HEK293 (cell line): ENCODE results near the gene RTKN2.
A peak's percentile ranks its signal among the peaks of the same experiment; 100 is the strongest.

Experiments used
- CTCF ChIA-PET: fragments of 350-600 bp; formaldehyde crosslinking; extraction: SDS; loops from one replicate; lab custom pipeline; 2021; ENCODE audit warnings: antibody characterized with exemption; lab: Yijun Ruan, JAX
- POLR2A ChIA-PET: fragments of 300-600 bp; formaldehyde crosslinking; extraction: SDS; loops from one replicate; lab custom pipeline; 2020; ENCODE audit warnings: antibody characterized with exemption, inconsistent platforms; lab: Yijun Ruan, JAX
- H3K27ac ChIP-seq: fragments of 200-500 bp; sonication (Bioruptor generic); 2 replicates; pipeline ENCODE4 v1.5.1; 2014; ENCODE audit warnings: low read depth, low read length, control low read depth, inconsistent platforms; ENCODE audit errors: extremely low read depth
- H3K36me3 ChIP-seq, 2 experiments: fragments of 200-500 bp in 1 of 2; sonication (Bioruptor generic) in 1 of 2; 1 replicate in 1 of 2; 2 replicates in 1 of 2; pipeline ENCODE4 v1.5.1; 2014 to 2017; ENCODE audit warnings: inconsistent platforms in 2 of 2, low read length in 2 of 2; ENCODE audit not compliant: control insufficient read depth in 2 of 2, insufficient read depth in 1 of 2
- H3K4me1 ChIP-seq: fragments of 200-500 bp; sonication (Bioruptor generic); 2 replicates; pipeline ENCODE4 v1.5.1; 2014; ENCODE audit warnings: mild to moderate bottlenecking, low read length, inconsistent platforms; ENCODE audit not compliant: control insufficient read depth, insufficient read depth
- H3K4me3 ChIP-seq: 2 replicates; pipeline ENCODE4 v1.5.1; 2011; ENCODE audit warnings: low read depth, mild to moderate bottlenecking, control low read depth, low read length, moderate library complexity
- H3K9me3 ChIP-seq: fragments of 200-500 bp; sonication (Bioruptor generic); 2 replicates; pipeline ENCODE4 v1.5.1; 2014; ENCODE audit warnings: low read depth, low read length, inconsistent platforms; ENCODE audit not compliant: control insufficient read depth, insufficient read depth
- ATF2 ChIP-seq: fragments of 450-650 bp; formaldehyde crosslinking; IDR thresholded peaks from 2 replicates; pipeline ENCODE4 v1.5.1; 2016; ENCODE audit warnings: missing biosample characterization, missing genetic modification characterization, low read depth
- CTCF ChIP-seq: fragments of 450-650 bp; formaldehyde crosslinking; IDR thresholded peaks from 2 replicates; pipeline ENCODE4 v1.5.1; 2016; ENCODE audit warnings: missing biosample characterization, missing genetic modification characterization
- GFI1B ChIP-seq: fragments of 450-650 bp; formaldehyde crosslinking; IDR thresholded peaks from 2 replicates; pipeline ENCODE4 v1.5.1; 2016; ENCODE audit warnings: missing biosample characterization, missing genetic modification characterization
- GLI2 ChIP-seq: fragments of 450-650 bp; formaldehyde crosslinking; IDR thresholded peaks from 2 replicates; pipeline ENCODE4; 2017; ENCODE audit warnings: missing biosample characterization, missing genetic modification characterization, low read depth, borderline replicate concordance
- SP3 ChIP-seq: fragments of 450-650 bp; formaldehyde crosslinking; IDR thresholded peaks from 2 replicates; pipeline ENCODE4 v1.5.1; 2016; ENCODE audit warnings: missing biosample characterization, missing genetic modification characterization
- SP7 ChIP-seq: fragments of 450-650 bp; formaldehyde crosslinking; IDR thresholded peaks from 2 replicates; pipeline ENCODE4 v1.5.1; 2016; ENCODE audit warnings: missing biosample characterization, missing genetic modification characterization
- ZBTB20 ChIP-seq: fragments of 450-650 bp; formaldehyde crosslinking; IDR thresholded peaks from 2 replicates; pipeline ENCODE4 v1.5.1; 2016; ENCODE audit warnings: missing biosample characterization, missing genetic modification characterization
- ZNF133 ChIP-seq: fragments of 450-650 bp; formaldehyde crosslinking; IDR thresholded peaks from 2 replicates; pipeline ENCODE4 v1.5.1; 2016; ENCODE audit warnings: missing biosample characterization, missing genetic modification characterization
- ZNF16 ChIP-seq: fragments of 450-650 bp; formaldehyde crosslinking; IDR thresholded peaks from 2 replicates; pipeline ENCODE4 v1.5.1; 2016; ENCODE audit warnings: low read depth, missing biosample characterization, missing genetic modification characterization
- ZNF266 ChIP-seq: fragments of 450-650 bp; formaldehyde crosslinking; IDR thresholded peaks from 2 replicates; pipeline ENCODE4 v1.5.1; 2016; ENCODE audit warnings: missing biosample characterization, missing genetic modification characterization, low read depth
- ZNF335 ChIP-seq: fragments of 450-650 bp; formaldehyde crosslinking; conservative IDR thresholded peaks from 2 replicates; pipeline ENCODE4 v1.5.1; 2016; ENCODE audit warnings: missing biosample characterization, missing genetic modification characterization
- ZNF350 ChIP-seq: fragments of 450-650 bp; formaldehyde crosslinking; IDR thresholded peaks from 2 replicates; pipeline ENCODE4 v1.5.0; 2017; ENCODE audit warnings: missing biosample characterization, mild to moderate bottlenecking, missing genetic modification characterization
- ZNF548 ChIP-seq: fragments of 450-650 bp; formaldehyde crosslinking; IDR thresholded peaks from 2 replicates; pipeline ENCODE4 v1.5.1; 2016; ENCODE audit warnings: missing biosample characterization, missing genetic modification characterization
- ZNF571 ChIP-seq: fragments of 450-650 bp; formaldehyde crosslinking; IDR thresholded peaks from 2 replicates; pipeline ENCODE4 v1.5.0; 2017; ENCODE audit warnings: missing biosample characterization, missing genetic modification characterization
- ZNF658 ChIP-seq: fragments of 450-650 bp; formaldehyde crosslinking; IDR thresholded peaks from 2 replicates; pipeline ENCODE4; 2016; ENCODE audit warnings: missing biosample characterization, missing genetic modification characterization
- ZNF660 ChIP-seq: fragments of 450-650 bp; IDR thresholded peaks from 2 replicates; pipeline ENCODE4 v1.5.1; 2018; ENCODE audit warnings: missing biosample characterization, mild to moderate bottlenecking, missing genetic modification characterization
- ZNF776 ChIP-seq: fragments of 450-650 bp; formaldehyde crosslinking; IDR thresholded peaks from 2 replicates; pipeline ENCODE4 v1.5.0; 2017; ENCODE audit warnings: missing biosample characterization, missing genetic modification characterization, borderline replicate concordance
- ZNF791 ChIP-seq: fragments of 450-650 bp; formaldehyde crosslinking; IDR thresholded peaks from 2 replicates; pipeline ENCODE4 v1.5.1; 2016; ENCODE audit warnings: missing biosample characterization, missing genetic modification characterization
- ZNF837 ChIP-seq: fragments of 450-650 bp; formaldehyde crosslinking; IDR thresholded peaks from 2 replicates; pipeline ENCODE4 v1.5.1; 2016; ENCODE audit warnings: missing biosample characterization, missing genetic modification characterization
- ZSCAN30 ChIP-seq: fragments of 450-650 bp; IDR thresholded peaks from 2 replicates; pipeline ENCODE4 v1.5.1; 2018; ENCODE audit warnings: missing biosample characterization, mild to moderate bottlenecking, missing genetic modification characterization, moderate library complexity
- TF ChIP-seq, protein P1 (sequence below): sonication (generic); formaldehyde crosslinking; IDR thresholded peaks from 2 replicates; pipeline ENCODE4 v1.8.1; 2022; ENCODE audit warnings: mild to moderate bottlenecking, moderate library complexity, missing genetic modification reagents

Gene RTKN2

DNA sequence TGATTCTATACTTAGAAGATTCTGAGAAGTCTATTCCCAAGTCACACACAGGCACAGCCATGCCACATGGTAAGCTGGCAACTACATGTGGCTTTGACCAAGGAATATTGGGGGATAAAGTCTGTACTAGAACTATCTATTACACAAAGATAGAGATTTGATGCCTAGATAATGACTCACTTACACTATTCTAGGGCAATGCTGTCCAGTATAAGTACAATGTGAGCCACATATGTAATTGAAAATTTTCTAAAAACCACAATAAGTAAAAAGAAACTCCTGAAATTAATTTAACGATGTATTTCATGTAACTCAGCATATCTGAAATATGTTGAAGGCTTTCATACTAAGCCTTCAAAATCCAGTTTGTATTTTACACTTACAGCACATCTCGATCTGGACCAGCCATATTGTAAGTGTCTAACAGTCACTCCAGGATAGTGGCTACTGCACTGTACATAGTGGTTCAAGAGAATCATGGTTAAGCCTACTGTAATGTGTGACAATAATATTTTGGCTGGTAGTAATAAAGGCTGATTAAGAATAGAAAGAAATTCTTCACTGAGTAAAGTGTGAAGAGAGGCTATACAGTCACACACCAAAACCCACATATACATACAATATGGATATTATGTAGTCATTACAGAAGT, 62.8 kb downstream of the RTKN2 start:
- no peaks in the 10 kb centered on the region for H3K4me1 ChIP-seq
- TF ChIP-seq ZNF335 (no peak), ZNF133 (tag by site-specific recombination) (peak; percentile 64; the same call in 1 of the 2 replicates), ZNF571 (no peak), ZBTB20 (no peak)
- H3K4me3 ChIP-seq: no peak overlapping the region
- peaks cover 4 to 11% of the 10 kb centered on the region in 2 experiments; a peak in 2 of 3 replicates for H3K36me3 ChIP-seq
- ChIA-PET CTCF (interaction anchor here (0.6 kb wide), 1 partner anchor 41 kb away, joined by 3 read pairs; no protein-coding TSS in a partner anchor), POLR2A (no interaction called here)
- no peaks in the 10 kb centered on the region for H3K9me3 ChIP-seq
- no peak overlapping the region for H3K27ac ChIP-seq

DNA sequence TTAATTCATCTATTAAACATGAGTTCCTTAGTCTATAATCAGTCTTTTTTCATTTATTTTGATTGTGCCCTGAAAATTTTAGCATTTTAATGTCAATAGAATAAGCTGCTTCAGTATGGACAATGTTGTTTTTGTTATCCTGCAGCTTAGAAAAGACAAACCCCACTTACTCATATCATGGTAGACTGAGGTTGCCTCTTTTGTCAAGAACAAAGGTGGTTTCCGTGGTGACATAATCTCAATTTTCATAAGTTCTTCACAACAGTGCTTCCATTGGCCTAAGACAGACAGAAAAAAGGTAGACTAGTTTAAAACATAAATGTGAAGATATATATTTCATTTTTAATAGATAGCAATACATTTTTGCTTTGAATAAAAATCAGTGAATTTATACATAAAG, 69.1 kb downstream of the RTKN2 start:
- H3K36me3 ChIP-seq: peaks cover 17 to 21% of the 10 kb centered on the region in 2 experiments
- ChIA-PET POLR2A (no interaction called here), CTCF (interaction anchor here (0.7 kb wide), 1 partner anchor 329 kb away, joined by 3 read pairs; no protein-coding TSS in a partner anchor)
- H3K4me1 ChIP-seq: no peaks in the 10 kb centered on the region
- H3K27ac ChIP-seq: no peak overlapping the region
- no peaks in the 10 kb centered on the region for H3K9me3 ChIP-seq
- H3K4me3 ChIP-seq: no peak overlapping the region
- TF ChIP-seq ATF2 (tag by site-specific recombination) (no peak), ZNF791 (no peak), ZNF658 (no peak), ZNF776 (no peak), ZNF660 (tag by site-specific recombination) (no peak), CTCF (no peak), ZNF548 (tag by site-specific recombination) (no peak), SP7 (tag by site-specific recombination) (no peak), GFI1B (tag by site-specific recombination) (no peak)

DNA sequence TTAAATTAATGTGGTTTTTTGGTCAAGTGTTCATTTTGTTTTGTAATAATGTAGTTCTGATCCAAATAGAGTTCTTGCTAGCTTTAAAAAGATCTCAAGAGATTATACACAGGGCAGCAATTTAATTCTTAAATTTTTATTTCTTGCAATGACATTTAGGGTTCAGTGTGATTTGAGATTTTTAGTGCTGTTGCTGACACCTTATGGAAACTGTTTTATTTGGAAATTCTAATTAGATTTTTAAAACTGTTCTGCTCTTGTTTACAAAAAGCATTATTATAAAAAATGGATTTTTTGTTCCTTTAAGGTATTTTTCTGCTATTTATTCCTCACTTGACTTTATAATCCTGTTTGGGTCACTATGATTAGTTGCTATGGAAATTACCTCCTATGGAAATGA, 72.1 kb downstream of the RTKN2 start:
- H3K36me3 ChIP-seq: peaks cover 13 to 17% of the 10 kb centered on the region in 2 experiments; a peak in 2 of 3 replicates
- ChIA-PET CTCF (interaction anchor here (0.7 kb wide), 1 partner anchor 40 kb away, joined by 3 read pairs; no protein-coding TSS in a partner anchor), POLR2A (no interaction called here)
- H3K4me3 ChIP-seq: no peak overlapping the region
- no peaks in the 10 kb centered on the region for H3K9me3 ChIP-seq
- TF ChIP-seq ZSCAN30 (tag by site-specific recombination): no peak
- no peak for TF ChIP-seq ZNF837
- TF ChIP-seq GLI2 (tag by site-specific recombination): no peak
- H3K4me1 ChIP-seq: no peaks in the 10 kb centered on the region
- no peak overlapping the region for H3K27ac ChIP-seq

DNA sequence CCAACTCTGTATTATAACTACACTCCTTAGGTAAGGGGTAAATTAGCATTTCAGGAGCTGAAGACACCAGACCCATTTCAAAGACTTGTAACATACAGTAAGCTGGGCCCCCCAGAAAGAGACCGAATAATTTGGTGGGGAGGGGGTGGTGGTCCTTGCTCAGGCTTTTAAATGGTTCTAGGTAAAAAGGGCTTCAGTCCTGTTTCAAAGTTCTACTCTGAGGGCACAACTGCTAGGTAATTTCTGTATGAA, 73.0 kb downstream of the RTKN2 start:
- POLR2A ChIA-PET: no interaction called here
- H3K36me3 ChIP-seq: peaks cover 13 to 18% of the 10 kb centered on the region in 2 experiments; a peak in 2 of 3 replicates
- TF ChIP-seq ZNF266 (tag by site-specific recombination): no peak
- TF ChIP-seq, protein P1, sequence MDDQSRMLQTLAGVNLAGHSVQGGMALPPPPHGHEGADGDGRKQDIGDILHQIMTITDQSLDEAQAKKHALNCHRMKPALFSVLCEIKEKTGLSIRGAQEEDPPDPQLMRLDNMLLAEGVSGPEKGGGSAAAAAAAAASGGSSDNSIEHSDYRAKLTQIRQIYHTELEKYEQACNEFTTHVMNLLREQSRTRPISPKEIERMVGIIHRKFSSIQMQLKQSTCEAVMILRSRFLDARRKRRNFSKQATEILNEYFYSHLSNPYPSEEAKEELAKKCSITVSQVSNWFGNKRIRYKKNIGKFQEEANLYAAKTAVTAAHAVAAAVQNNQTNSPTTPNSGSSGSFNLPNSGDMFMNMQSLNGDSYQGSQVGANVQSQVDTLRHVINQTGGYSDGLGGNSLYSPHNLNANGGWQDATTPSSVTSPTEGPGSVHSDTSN: no peak
- TF ChIP-seq ZNF350: no peak
- no peak for TF ChIP-seq SP3 (tag by site-specific recombination)
- no peak for TF ChIP-seq ZNF16 (tag by site-specific recombination)
- TF ChIP-seq, all 188 proteins: peak for 0
- H3K9me3 ChIP-seq: no peaks in the 10 kb centered on the region
- H3K4me3 ChIP-seq: no peak overlapping the region
- no peak overlapping the region for H3K27ac ChIP-seq
- no peaks in the 10 kb centered on the region for H3K4me1 ChIP-seq
- CTCF ChIA-PET: no interaction called here
